Hepatocyte (in vitro differentiated cells): Measurements from ENCODE around the gene SGF29.
"Not testable (repeated sequence)": the region's sequence is repeated elsewhere in the genome, so short reads cannot be mapped to it uniquely, and the experiment has no call there.

Experiments used
- CTCF ChIP-seq: fragments of 200-600 bp; sonication (generic); IDR thresholded peaks from 2 replicates; pipeline ENCODE4 v1.5.1; 2016; ENCODE audit warnings: antibody characterized with exemption, mild to moderate bottlenecking; ENCODE audit not compliant: poor library complexity
- EZH2 ChIP-seq: fragments of 200-600 bp; sonication (generic); IDR thresholded peaks from 2 replicates; pipeline ENCODE4 v1.6.1; 2016; ENCODE audit warnings: antibody characterized with exemption, mild to moderate bottlenecking, borderline replicate concordance
- EZH2phosphoT487 ChIP-seq: fragments of 200-600 bp; sonication (generic); IDR thresholded peaks from one replicate; pipeline ENCODE4 v1.6.1; 2018; ENCODE audit warnings: antibody characterized with exemption, mild to moderate bottlenecking, low read depth, moderate library complexity; ENCODE audit not compliant: unreplicated experiment, severe bottlenecking

DNA sequence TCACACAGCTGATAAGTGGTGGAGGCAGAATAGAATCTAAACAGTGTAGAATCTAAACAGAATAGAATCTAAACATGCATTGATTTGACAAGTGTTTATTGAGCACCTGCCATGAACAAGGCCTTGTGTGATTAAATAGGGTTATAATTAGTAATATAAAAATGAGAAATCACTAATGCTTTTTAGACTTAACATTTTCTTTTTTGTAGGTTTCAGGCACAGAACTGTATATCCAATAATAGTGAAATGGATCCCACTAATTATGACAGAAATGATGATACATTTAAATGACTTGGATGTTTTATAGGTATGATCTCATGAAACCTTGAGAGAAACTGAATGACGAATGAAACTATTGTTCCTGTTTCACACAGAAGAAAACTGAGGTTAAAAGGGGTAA, 84.0 kb downstream of the SGF29 start, which contains the start of gene NPIPB8:
- not testable (repeated sequence) for TF ChIP-seq EZH2phosphoT487, CTCF, EZH2
